GM10266 (cell line): ENCODE measurements around the gene TRAP1.

Experiments used
- DNase-seq: peaks from one replicate; pipeline ENCODE4 v3.0.0; 2012; ENCODE audit errors: extremely low spot score
- CTCF ChIP-seq: IDR thresholded peaks from 2 replicates; pipeline ENCODE4 v1.5.1; 2012; ENCODE audit warnings: mild to moderate bottlenecking, low read depth; ENCODE audit not compliant: control insufficient read depth, insufficient read depth; ENCODE audit errors: missing control alignments

Gene TRAP1

GRCh38 chr16:3608069-3608468, 109.3 kb downstream of the TRAP1 start:
- no peak for DNase-seq
- TF ChIP-seq CTCF = no peak
